Measurements from ENCODE around the gene SLF1. TPM values are rescaled to one million over a fixed set of nuclear protein-coding genes. Genes with fewer than 3 reads are reported as not detected.

SLF1 gene
- total RNA-seq, 2 donors from 2014 or later, result 8.1 to 10.7 TPM

DNA sequence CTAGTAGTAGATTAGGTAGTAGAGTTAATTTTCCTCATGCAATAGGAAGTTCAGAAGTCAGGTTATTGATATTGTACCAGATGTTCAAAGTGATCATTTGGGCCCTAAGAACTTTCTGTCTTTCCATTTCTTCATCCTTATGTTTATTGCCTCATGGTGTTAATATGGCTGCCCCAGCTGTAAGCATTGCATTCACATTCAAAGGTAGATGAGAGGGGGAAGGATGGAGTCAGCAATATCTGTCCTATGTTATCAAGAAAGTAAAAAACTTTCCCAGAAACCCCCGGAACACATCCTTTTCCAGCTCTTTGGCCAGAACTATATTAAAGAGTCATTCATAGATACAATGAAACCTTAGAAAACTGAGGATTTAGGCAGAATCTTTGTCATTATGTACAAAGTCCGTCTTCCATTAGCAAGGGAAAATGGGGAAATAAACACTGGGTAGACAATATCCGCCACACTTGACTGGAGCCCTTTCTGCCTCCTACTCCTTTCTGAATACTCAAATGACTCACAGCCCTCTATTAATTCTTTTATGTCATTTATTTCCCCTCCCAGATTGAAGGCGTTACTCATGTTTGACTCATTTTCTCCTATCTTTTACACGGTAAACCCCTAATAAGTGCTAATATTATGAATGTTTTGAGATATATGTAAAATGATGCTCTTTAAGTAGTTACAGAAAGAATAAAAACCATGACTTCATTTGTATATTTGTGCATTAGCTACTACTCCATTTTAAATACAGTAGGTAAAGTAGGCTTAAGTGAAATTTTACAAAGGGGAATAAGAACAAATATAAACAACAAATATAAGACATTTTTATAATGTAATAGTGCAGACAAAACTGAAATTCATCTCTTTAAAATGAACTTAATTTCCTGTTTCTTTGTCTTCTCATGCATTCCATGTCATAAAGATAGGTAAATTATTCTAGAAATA, 127.6 kb downstream of the SLF1 start:
- H3K9me3 Mint-ChIP-seq, result no peaks in the 10 kb centered on the region
- H3K27me3 Mint-ChIP-seq (ENCODE audit: low read depth), result no peaks in the 10 kb centered on the region
- H3K4me1 Mint-ChIP-seq (ENCODE audit: low read depth), result peaks cover 12% of the 10 kb centered on the region
- H3K27ac Mint-ChIP-seq, result no peak overlapping the region
- no peak overlapping the region for H3K4me3 Mint-ChIP-seq
- H3K36me3 Mint-ChIP-seq (ENCODE audit: insufficient read depth in 2 of 2), result no peaks in the 10 kb centered on the region
- ATAC-seq (replicated peaks in 1 of 2) (no peak), DNase-seq (no peak)

DNA sequence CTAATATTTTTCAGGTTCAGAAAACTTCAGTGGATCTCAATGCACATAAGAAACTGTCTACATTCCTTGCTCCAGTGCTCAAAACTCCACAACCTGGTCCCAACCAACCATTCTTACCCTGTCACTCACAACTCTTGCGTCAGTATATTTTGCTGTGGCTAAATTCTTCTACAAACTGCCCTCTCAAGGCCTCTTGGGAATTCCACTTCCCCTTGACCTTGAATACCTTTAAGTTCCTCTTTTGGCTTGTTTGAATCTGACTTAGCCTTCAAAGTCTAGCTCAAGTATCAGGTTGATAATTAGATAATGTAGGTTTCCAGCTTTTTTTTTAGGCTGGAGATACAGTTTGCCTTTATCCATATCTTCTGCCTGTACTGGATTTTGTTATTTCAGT, 128.3 kb downstream of the SLF1 start:
- H3K27me3 Mint-ChIP-seq (ENCODE audit: low read depth), result no peaks in the 10 kb centered on the region
- H3K9me3 Mint-ChIP-seq, result no peaks in the 10 kb centered on the region
- peaks cover 12% of the 10 kb centered on the region for H3K4me1 Mint-ChIP-seq (ENCODE audit: low read depth)
- DNase-seq (no peak), ATAC-seq (replicated peaks in 1 of 2) (no peak)
- H3K36me3 Mint-ChIP-seq (ENCODE audit: insufficient read depth in 2 of 2), result no peaks in the 10 kb centered on the region
- no peak overlapping the region for H3K27ac Mint-ChIP-seq
- H3K4me3 Mint-ChIP-seq, result no peak overlapping the region

Other genes starting within 250 kb of the SLF1 start
- gene KIAA0825, start 65 bp upstream of the SLF1 start, total RNA-seq, result 1 to 10 TPM; 1.0 to 1.1 TPM